GM18909 (cell line): ENCODE measurements around the gene UPK2.
"Not testable (repeated sequence)": the region's sequence is repeated elsewhere in the genome, so short reads cannot be mapped to it uniquely, and the experiment has no call there.

ENCODE experiments used
- ATAC-seq: cut with Tn5 transposase; IDR thresholded peaks from one replicate; pipeline ENCODE4 v1.9.1; 2021; ENCODE audit warnings: mild to moderate bottlenecking; ENCODE audit not compliant: unreplicated experiment, poor library complexity

UPK2 gene

DNA sequence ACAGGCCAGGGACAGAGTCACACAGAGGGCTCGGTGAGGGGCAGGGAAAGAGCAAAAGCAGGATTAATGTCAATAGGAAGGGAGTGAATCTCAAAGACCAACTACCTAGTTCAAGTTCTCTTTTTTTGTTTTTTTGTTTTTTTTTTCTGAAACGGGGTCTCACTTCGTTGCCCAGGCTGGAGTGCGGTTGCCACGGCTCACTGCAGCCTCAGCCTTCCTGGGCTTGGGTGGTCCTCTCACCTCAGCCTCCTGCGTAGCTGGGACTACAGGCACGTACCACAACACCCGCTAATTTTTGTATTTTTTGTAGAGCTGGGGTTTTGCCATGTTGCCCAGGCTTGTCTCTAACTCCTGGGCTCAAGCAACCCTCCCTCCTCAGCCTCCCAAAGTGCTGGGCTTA is 20.7 kb upstream of the UPK2 start:
- no peak for ATAC-seq

- no peak for ATAC-seq
These were observed 17.4 kb upstream of the UPK2 start for GRCh38 chr11:118938491-118939403.

DNA sequence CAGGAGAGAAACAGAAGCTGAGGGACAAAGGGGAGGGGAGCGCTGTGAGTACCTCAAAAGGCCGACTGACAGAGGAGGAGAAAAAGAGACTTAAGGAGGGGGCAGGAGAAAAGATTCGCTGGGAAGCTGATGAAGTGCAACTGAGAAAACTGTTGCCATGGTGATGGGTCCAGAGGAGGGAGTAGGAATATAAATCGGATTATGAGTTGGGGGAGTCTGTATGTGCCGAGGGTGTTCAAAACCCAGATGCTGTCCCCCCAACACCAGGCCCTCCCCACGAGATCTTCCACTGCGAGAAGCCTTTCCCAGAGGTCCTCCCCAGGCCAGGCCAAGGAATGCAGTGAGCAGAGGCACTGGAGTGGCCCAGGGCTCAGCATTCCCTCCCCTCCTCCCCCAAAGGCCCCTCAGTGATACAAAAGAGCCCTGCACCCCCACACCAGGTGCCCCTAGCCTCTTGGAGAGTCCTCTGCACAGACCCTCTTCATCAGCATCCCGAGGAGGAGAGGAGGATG is 16.6 kb upstream of the UPK2 start:
- ATAC-seq: no peak

DNA sequence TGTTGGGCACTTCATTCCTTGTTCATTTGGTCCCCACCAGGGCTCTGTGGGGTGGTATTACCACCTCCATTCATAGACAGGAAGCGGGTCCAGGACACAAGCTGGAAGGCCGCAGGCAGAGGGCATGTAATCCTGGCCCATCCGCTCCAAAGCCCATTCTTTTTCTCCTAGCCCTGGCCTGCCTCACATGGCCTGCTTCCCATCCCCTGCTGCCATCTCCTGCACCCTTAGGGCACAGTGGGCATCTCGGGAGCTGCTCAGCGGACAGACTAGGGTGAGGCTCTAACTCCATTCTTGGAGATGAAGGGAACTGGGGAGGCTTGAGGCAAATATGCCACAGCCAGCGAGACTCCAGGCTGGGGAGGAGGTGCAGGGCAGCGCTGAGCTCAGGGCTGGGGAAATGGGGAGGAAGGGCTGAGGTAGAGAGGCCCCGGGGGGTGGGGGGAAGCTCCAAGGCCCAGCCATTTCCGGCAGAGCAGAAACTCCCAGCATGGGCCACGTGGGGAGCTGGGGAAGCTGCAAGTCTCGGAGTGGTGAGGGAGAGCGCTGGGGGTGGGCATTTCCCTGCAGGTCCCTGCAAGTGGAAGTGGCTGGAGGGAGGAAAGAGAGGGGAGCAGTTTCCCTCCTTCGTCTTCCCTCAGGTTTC is 16.0 kb upstream of the UPK2 start:
- ATAC-seq: no peak

GRCh38 chr11:118947091-118947490 is 9.0 kb upstream of the UPK2 start:
- ATAC-seq: no peak

GRCh38 chr11:118948000-118948399 is 8.1 kb upstream of the UPK2 start:
- ATAC-seq: no peak

- ATAC-seq: no peak
These were observed 2.8 kb upstream of the UPK2 start for GRCh38 chr11:118953265-118953664.

GRCh38 chr11:118953976-118954375 is 2.1 kb upstream of the UPK2 start:
- not testable (repeated sequence) for ATAC-seq

DNA sequence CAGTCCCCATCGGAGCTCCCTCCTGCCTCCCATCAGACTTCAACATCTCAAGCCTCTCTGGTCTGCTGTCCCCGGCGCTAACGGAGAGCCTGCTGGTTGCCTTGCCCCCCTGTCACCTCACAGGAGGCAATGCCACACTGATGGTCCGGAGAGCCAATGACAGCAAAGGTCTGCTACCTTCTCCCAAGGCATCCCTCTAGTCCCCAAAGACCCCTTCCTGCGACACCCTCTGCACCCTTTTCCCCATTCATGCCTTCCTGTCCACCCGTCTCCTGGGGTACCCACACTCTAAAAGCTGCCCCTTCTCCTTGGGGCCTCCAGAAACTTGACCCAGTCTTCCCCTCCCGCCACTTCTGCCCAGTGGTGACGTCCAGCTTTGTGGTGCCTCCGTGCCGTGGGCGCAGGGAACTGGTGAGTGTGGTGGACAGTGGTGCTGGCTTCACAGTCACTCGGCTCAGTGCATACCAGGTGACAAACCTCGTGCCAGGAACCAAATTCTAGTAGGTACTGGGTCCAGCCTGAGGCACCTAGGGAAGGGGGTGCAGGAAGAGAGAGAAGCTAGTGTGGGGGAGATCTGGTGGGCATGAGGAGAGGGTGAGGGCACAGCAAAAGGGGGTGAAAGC is 860 bp downstream of the UPK2 start:
- no peak for ATAC-seq

GRCh38 chr11:118957549-118957948 is 1.5 kb downstream of the UPK2 start:
- no peak for ATAC-seq

DNA sequence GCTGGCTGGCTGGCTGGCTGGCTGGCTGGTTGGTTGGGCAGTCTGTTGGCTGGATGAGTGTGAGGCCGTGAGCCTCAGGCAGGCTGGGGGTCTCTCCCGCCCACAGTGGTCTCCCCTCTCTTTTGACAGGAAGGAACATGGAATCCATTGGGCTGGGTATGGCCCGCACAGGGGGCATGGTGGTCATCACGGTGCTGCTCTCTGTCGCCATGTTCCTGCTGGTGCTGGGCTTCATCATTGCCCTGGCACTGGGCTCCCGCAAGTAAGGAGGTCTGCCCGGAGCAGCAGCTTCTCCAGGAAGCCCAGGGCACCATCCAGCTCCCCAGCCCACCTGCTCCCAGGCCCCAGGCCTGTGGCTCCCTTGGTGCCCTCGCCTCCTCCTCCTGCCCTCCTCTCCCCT is 1.9 kb downstream of the UPK2 start:
- ATAC-seq: no peak

DNA sequence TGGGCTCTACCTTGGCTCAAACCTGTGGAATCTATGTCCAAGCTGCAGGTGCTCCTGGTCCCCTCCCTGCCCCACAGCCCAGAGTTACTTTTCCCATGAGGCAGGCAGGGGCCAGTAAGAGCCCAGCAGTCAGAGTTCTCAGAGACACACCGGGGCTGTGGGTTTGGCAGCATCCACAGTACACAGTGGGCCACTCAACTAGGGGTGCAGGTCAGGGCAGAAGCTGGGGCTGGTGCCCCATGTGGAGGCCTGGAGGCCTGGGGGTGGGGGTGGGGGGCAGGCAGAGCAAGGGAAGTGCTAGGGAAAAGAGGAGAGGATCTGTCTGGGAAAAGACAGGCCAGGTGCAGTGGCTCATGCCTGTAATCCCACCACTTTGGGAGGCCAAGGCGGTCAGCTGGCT is 2.5 kb downstream of the UPK2 start:
- ATAC-seq: no peak

- no peak for ATAC-seq
These were observed 5.1 kb downstream of the UPK2 start for GRCh38 chr11:118961189-118961588.

GRCh38 chr11:118961591-118961990 is 5.5 kb downstream of the UPK2 start:
- ATAC-seq: no peak

DNA sequence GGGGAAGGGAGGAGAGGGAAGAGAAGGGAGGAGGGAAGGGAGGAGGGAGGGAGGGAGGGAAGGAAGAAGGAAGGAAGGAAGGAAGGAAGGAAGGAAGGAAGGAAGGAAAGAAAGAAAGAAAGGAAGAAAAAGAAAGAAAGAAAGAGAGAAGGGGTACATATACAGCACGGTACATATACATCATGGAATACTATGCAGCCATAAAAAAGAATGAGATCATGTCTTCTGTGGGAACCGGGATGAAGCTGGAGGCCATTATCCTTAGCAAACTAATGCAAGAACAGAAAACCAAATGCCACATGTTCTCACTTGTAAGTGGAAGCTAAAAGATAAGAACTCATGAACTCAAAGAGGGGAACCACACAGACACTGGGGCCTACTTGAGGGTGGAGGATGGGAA is 13.4 kb downstream of the UPK2 start:
- not testable (repeated sequence) for ATAC-seq

- ATAC-seq: no peak
These were observed 15.5 kb downstream of the UPK2 start, which contains the start of gene FOXR1 for GRCh38 chr11:118971646-118972045. Gene FOXR1 (plus strand): TSS chr11:118971761. CDS start chr11:118971932, 171 bp downstream.

- no peak for ATAC-seq
These were observed 17.9 kb downstream of the UPK2 start for GRCh38 chr11:118973985-118974384.

GRCh38 chr11:118975771-118976709 is 19.9 kb downstream of the UPK2 start:
- ATAC-seq: no peak

DNA sequence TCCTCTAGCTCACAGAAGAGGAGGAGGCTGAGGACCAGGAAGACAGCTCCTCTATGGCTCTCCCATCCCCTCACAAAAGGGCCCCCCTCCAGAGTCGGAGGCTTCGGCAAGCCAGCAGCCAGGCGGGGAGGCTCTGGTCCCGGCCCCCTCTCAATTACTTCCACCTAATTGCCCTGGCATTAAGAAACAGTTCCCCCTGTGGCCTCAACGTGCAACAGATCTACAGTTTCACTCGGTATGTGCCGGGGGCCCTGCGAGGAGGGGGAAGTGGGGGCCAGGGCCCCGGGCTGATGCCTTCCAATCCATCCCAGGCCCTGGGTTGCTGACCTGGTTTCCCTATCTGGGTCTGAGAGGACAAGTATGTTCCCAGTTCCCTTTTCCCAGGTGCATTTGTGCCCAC is 23.3 kb downstream of the UPK2 start:
- no peak for ATAC-seq
